Adrenal gland (tissue), 5 donors: ENCODE data around the gene NDOR1.

Experiments used
- CTCF ChIP-seq, 6 experiments: fragments of 450-650 bp in 4 of 6; fragments of 200-600 bp in 2 of 6; sonication (generic) in 1 of 6; IDR thresholded peaks; 1 replicate in 5 of 6; 2 replicates in 1 of 6; pipeline versions ENCODE4 v1.5.1 to v1.8.0; 2016 to 2021; ENCODE audit warnings: antibody characterized with exemption in 6 of 6, mild to moderate bottlenecking in 2 of 6, moderate library complexity in 1 of 6
- POLR2A ChIP-seq, 2 donors: fragments of 450-650 bp; IDR thresholded peaks; one replicate each; pipeline ENCODE4 v1.6.1; 2017; ENCODE audit warnings: antibody characterized with exemption in 2 of 2, mild to moderate bottlenecking in 2 of 2, moderate library complexity in 1 of 2
- donor health status: DM: no; HTN: no; CAD: no.

GRCh38 chr9:137225699-137226331 lies 20.3 kb downstream of the NDOR1 start:
- no peak for TF ChIP-seq CTCF (IDR thresholded peaks at IDR 0.05)
- no peak for TF ChIP-seq POLR2A (IDR thresholded peaks at IDR 0.05)
